Kidney capillary endothelial cell (primary cell): ENCODE measurements around the gene PPP2R5B.
"Not testable (repeated sequence)": the region's sequence is repeated elsewhere in the genome, so short reads cannot be mapped to it uniquely, and the experiment has no call there.

Experiments used
- DNase-seq: peaks from one replicate; pipeline ENCODE4 v3.0.0-alpha.2; 2018; ENCODE audit warnings: low spot score

Gene PPP2R5B

DNA sequence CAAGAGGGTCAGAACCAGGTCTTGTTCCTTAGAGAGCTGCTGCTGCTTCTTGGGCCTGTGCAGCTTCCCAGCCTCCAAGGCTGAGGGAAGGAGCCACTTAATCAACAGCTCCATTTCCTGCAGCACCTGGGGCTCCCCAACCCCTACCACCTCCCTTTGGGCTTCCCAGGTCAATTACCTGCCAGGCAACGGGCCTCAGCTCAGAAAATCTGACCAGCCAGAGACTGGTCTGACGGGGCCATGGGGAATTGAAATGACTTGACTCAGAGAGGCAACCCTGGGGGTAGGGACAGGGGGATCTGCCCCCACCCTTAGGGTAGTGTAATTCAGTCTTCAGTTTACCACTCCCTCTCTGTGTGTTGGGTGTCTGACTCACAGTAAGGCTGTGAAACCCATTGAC, 52.2 kb downstream of the PPP2R5B start:
- no peak for DNase-seq

- DNase-seq = not testable (repeated sequence)
Observed at GRCh38 chr11:64983339-64983738, 58.9 kb downstream of the PPP2R5B start.
